DND-41 (cell line): Measurements from ENCODE around the gene KLHL36.

Source experiments
- ATAC-seq: fragments of 200-7000 bp; cut with Tn5 transposase; 3 replicates; pipeline ENCODE4 v1.9.1; 2021; ENCODE audit warnings: low read depth; ENCODE audit not compliant: insufficient read depth
- DNase-seq: peaks from one replicate; pipeline ENCODE4 v3.0.0-alpha.2; 2020
- H2AFZ ChIP-seq: 2 replicates; pipeline ENCODE4 v1.6.0; 2012; ENCODE audit warnings: low read depth, low read length
- H3K27ac ChIP-seq: 2 replicates; pipeline ENCODE4 v1.5.1; 2012; ENCODE audit warnings: low read length, inconsistent platforms
- H3K27me3 ChIP-seq: fragments of 200-600 bp; sonication (generic); 2 replicates; pipeline ENCODE4 v1.6.0; 2012; ENCODE audit warnings: low read length, mild to moderate bottlenecking, inconsistent platforms; ENCODE audit not compliant: insufficient read depth, poor library complexity
- H3K36me3 ChIP-seq: 2 replicates; pipeline ENCODE4 v1.5.1; 2012; ENCODE audit warnings: low read length, inconsistent platforms; ENCODE audit not compliant: insufficient read depth
- H3K4me1 ChIP-seq: 2 replicates; pipeline ENCODE4 v1.5.1; 2012; ENCODE audit warnings: mild to moderate bottlenecking, low read length; ENCODE audit not compliant: insufficient read depth
- H3K4me2 ChIP-seq: 2 replicates; pipeline ENCODE4 v1.6.0; 2012; ENCODE audit warnings: mild to moderate bottlenecking, moderate library complexity, low read length, inconsistent platforms; ENCODE audit not compliant: insufficient read depth
- H3K4me3 ChIP-seq, 2 experiments: fragments of 200-600 bp in 1 of 2; shearing (Covaris generic) in 1 of 2; 2 replicates each; pipeline ENCODE4 v1.5.1; 2012 to 2016; ENCODE audit warnings: inconsistent platforms in 2 of 2, low read length in 2 of 2, mild to moderate bottlenecking in 2 of 2, low read depth in 1 of 2, moderate library complexity in 1 of 2
- H3K79me2 ChIP-seq: 2 replicates; pipeline ENCODE4 v1.6.0; 2012; ENCODE audit warnings: low read length, inconsistent platforms; ENCODE audit not compliant: insufficient read depth
- H3K9ac ChIP-seq: 2 replicates; pipeline ENCODE4 v1.6.0; 2012; ENCODE audit warnings: low read depth, mild to moderate bottlenecking, inconsistent platforms, low read length, moderate library complexity
- H3K9me3 ChIP-seq: 2 replicates; pipeline ENCODE4 v1.5.1; 2012; ENCODE audit warnings: low read length, moderate library complexity, mild to moderate bottlenecking, inconsistent platforms; ENCODE audit not compliant: insufficient read depth, severe bottlenecking
- H4K20me1 ChIP-seq: 2 replicates; pipeline ENCODE4 v1.6.0; 2012; ENCODE audit warnings: low read length; ENCODE audit not compliant: insufficient read depth
- CTCF ChIP-seq: IDR thresholded peaks from 2 replicates; pipeline ENCODE4 v1.5.1; 2012; ENCODE audit warnings: borderline replicate concordance, low read length, moderate library complexity, mild to moderate bottlenecking; ENCODE audit not compliant: poor library complexity, severe bottlenecking; ENCODE audit errors: extremely low read depth
- EZH2 ChIP-seq: IDR thresholded peaks from 3 replicates; pipeline ENCODE4 v1.6.1; 2012; ENCODE audit warnings: borderline replicate concordance, low read depth, mild to moderate bottlenecking, moderate library complexity, low read length, inconsistent platforms; ENCODE audit not compliant: severe bottlenecking

The KLHL36 gene

GRCh38 chr16:84706856-84707255 is 58.5 kb downstream of the KLHL36 start:
- peaks cover 17% of the 10 kb centered on the region for H3K36me3 ChIP-seq

GRCh38 chr16:84709609-84710008 is 61.3 kb downstream of the KLHL36 start:
- TF ChIP-seq EZH2 (no peak), CTCF (no peak)
- H3K27ac ChIP-seq: no peak overlapping the region
- H3K36me3 ChIP-seq: peaks cover 16% of the 10 kb centered on the region
- H2AFZ ChIP-seq: no peak overlapping the region
- ATAC-seq (no peak), DNase-seq (no peak)
- H3K4me3 ChIP-seq: no peak overlapping the region
- H3K79me2 ChIP-seq: peaks cover 98% of the 10 kb centered on the region
- H4K20me1 ChIP-seq: peaks cover 91% of the 10 kb centered on the region
- H3K27me3 ChIP-seq: no peaks in the 10 kb centered on the region
- H3K9me3 ChIP-seq: no peaks in the 10 kb centered on the region
- H3K4me1 ChIP-seq: peaks cover 9% of the 10 kb centered on the region
- no peak overlapping the region for H3K4me2 ChIP-seq
- no peak overlapping the region for H3K9ac ChIP-seq

More at GRCh38 chr16:84706856-84707255, 58.5 kb downstream of the KLHL36 start:
- Histone ChIP-seq H3K79me2 (peaks cover 97% of the 10 kb centered on the region), H3K4me2 (no peak overlapping the region), H3K9ac (no peak overlapping the region), H3K4me1 (peaks cover 22% of the 10 kb centered on the region), H2AFZ (no peak overlapping the region), H3K4me3 (no peak overlapping the region), H3K27ac (no peak overlapping the region), H4K20me1 (peaks cover 88% of the 10 kb centered on the region), H3K9me3 (no peaks in the 10 kb centered on the region), H3K27me3 (no peaks in the 10 kb centered on the region)
- ATAC-seq: no peak
- no peak for TF ChIP-seq CTCF
- no peak for TF ChIP-seq EZH2
- no peak for DNase-seq

- Histone ChIP-seq H3K36me3 (peaks cover 15% of the 10 kb centered on the region), H3K4me2 (no peak overlapping the region), H3K27me3 (no peaks in the 10 kb centered on the region), H3K4me3 (no peak overlapping the region), H3K4me1 (peaks cover 7% of the 10 kb centered on the region; the same call in 1 of the 2 replicates), H3K79me2 (peaks cover 97% of the 10 kb centered on the region), H3K27ac (no peak overlapping the region), H2AFZ (no peak overlapping the region), H3K9ac (no peak overlapping the region), H4K20me1 (peaks cover 91% of the 10 kb centered on the region), H3K9me3 (no peaks in the 10 kb centered on the region)
- TF ChIP-seq EZH2 (no peak), CTCF (no peak)
- DNase-seq (no peak), ATAC-seq (no peak)
Measured at GRCh38 chr16:84710686-84711085, 62.4 kb downstream of the KLHL36 start.
